Right renal pelvis (tissue), 4 donors: ENCODE measurements around the gene KLF9. TPM values are rescaled to one million over a fixed set of nuclear protein-coding genes. Genes with fewer than 3 reads are reported as not detected.

Experiments used
- DNase-seq, 4 donors: peaks; one replicate each; pipeline ENCODE4 v3.0.0-alpha.2; 2013; ENCODE audit warnings: low read depth in 4 of 4, low spot score in 3 of 4, missing footprints in 1 of 4
- polyA plus RNA-seq, 4 donors: library from polyadenylated mRNA; unstranded; fragments of 120-200 nt; gene quantifications; one replicate each; pipeline ENCODE4 v1.2.1, GENCODE V29; 2013; ENCODE audit not compliant: insufficient read length in 4 of 4

Gene KLF9
- polyA plus RNA-seq: 10 to 100 TPM in 1 of 4 donors, 1 to 10 TPM in 3; 7.9 to 10.6 (median 8.5) TPM

DNA sequence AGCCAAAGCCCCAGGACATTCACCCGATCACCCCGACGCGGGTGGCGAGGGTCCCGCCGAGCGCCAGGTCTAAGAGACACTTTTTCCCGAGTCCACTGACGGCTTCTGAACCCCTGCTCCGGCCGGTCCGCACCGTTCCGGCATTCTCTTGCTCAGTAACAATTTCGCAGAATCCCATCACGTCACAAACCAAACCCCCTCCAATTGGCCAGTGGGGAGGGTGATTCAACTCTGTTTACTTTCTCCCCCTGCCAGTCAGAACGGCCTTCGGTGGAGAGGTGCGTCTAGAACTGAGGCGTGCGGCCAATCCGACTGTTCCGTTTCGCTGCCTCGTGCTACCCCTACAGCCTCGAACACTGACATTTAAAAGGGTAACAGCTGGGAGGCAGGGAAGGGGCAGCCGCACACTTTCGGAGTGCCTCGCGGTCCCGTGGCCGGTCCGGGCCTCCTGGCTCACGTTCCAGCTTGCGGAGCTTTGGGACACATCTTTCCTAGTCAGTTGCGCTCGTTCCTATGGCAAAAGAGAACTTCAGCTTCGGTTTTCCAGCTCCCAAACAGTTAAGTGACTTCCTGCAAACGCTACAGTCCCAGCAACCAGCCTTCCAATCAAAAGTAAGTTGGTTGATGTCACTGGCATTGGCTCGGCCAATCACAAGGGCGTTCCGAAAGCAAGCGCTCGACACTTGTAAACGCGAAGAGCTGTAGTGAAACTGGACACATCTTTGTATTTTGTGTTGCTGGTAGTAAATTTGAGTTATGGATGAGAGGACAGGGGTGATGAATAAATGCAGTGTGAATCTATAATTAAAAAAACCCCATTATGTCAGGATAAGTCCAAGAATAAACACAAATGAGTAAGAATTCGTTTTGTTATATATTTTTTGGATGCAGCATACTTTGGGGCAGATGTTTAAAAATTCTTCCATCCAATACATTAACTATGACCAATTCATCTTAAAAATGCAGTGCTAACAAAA is at the start of gene KLF9:
KLF9 (minus strand) TSS at position 859 of the 977 bp plus-strand sequence. CDS start 1,294 bp downstream, outside the sequence.
- DNase-seq: peak; percentile 82 to 93 (median 87)

DNA sequence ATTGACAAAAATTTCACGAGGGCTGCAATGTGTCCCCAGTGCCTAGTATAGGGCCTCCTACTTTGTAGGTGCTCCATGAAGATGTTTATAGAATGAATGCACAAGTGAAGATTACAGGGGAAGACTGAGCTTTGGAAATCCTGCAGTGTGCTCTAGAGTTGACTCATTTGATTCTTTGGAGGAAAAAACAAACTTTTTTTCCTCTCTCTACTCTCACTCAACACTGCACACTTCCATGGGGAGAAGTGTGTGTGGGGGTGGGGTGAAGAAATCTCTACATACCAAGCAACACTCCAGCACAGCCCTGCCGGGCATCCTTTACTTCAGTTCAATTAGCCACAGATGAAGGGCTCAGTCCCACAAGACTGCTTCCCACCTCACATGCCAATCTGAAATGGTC is 49.4 kb upstream of the KLF9 start:
- DNase-seq: no peak

DNA sequence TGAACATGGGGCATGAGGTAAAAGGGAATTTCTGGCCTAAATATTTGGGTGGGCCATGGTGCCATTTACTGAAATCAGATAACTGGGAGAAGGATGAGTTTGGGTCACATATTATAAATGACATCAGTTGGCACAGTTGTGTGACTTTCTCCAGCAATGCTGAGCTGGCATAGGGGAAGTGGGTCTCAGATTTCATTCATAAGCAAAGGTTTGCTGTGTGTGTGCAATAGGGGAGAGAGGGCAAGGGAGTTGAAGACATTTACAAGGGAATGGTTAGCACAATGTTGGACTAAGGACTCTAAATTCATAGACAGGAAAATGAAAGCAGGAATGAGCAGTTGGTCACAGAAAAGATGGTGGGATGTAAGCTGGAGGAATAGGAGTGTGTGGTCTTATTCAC is 47.8 kb upstream of the KLF9 start:
- DNase-seq: no peak

DNA sequence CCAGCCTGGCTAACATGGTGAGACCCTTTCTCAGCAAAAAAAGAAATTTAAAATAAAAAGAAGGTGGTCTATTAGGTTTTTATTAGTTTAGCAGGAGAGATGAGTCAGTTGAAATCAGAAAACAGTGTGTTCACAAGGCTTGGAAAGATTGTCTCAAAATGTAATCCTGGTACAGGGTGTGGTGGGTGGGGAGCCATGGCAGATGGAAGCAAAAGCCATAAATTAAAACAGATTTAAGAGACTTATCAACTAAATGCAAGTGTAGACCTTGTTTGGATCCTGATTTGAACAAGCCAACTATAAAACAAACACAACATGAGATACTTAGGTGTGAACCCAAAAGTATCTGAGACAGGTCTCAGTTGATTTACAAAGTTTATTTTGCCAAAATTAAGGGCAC is 42.8 kb upstream of the KLF9 start:
- no peak for DNase-seq

DNA sequence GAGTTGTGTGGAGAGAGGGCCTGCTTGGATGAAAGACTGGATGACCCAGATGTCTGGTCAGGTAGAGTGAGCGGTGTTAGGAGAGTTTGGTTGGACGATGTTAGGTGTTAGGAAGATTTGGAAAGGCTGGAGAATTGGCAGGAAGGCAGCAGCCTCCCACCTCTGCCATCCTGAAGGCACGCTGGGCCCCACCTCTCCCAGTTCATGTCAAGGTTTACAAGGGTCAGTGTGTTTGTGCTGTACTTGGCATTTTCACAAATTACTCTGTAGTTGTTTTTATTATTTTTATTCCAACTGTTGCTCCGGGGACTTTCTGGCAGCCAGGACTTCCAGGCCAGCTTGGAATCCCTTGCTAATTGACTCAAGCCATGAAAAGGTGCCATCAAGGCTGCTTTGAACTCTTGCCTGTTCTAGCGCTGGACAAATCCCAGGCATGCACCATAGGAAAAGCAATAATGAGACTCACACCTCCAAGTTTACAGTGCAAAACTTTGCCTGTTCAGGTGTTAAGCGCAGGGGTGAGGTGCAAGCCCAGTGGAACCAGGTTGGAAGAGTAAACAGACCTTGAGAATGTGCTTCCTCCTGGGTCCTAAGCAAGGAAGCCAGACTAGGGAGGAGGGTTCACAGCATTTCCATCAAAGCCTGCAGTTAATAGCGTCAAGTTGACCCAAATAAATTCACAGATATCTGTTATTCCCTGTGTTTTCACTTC is 41.7 kb upstream of the KLF9 start:
- DNase-seq: no peak

DNA sequence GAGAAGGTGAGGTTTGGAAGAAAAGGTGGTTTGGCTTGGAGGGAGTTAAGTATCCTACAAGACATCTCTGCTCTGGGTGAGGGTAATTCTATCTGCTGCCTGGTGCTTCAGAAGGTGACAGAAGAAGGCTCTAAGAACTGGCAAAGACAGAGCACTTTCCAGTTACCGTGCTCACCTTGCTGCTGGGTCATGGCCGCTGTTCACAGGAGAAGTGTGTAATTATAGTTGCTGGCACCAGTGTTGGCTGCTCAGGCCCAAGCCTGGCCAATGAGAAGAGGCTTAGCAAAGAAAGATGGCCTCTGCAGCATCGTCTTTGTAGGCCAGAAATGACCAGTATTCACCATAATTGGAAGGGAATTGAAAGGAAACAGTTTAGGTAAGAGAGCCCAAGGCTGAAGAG is 37.9 kb upstream of the KLF9 start:
- no peak for DNase-seq

DNA sequence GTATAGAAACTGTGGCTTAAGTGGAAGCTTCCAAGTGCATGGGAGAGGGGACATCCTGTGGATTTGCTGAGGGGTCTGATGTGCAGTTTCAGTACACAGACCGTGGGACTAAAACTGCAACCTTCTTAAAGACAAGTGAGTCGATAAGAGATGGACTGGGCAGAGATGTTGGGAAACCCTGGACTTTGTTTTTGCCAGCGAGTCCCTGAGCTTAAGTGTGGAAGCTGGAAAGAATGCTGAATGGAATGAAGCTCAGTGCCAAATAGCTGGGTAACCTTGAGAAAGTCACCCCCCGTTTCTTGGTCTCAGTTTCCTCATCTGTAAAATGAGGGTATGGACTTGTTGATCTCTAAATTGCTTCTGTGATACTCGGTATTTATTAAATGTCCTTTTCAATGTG is 37.3 kb upstream of the KLF9 start:
- no peak for DNase-seq

DNA sequence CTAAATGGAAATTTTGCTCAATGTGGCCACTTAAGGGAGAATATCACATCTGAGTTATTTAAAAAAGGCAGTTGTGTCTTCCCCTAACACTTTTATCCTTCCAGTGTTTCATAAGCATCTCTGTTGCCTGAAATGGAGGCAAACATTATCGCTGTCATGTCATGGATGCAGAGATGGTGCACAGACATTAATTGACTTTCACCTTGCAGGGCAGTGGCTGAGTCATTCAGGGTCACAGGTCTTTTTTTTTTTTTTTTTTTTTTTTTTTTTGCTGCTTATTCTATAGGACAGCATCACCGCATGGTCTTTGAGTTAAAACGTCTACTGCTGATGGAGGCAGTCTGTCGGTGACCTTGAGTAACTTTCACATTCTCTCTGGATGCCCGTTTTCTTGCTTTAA is 36.3 kb upstream of the KLF9 start:
- DNase-seq: no peak

DNA sequence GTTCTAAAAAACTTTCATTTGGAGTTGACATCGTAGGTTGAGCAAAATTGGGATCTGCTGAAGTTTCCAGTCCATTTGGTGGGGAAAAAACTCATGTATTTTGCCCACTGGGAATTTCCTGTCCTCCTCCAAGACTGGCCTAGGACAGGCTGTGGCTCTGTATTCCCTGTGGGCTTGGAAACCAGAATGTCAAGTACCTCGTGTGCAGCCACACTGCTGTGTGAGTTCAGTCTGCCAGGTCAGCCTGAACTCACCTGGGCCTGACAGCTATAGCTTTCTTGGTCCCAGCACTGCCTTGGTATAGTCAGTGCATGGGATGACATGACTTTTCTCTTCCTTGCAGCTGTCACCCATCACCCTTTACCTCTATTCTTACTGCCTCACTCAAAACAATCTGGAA is 35.0 kb upstream of the KLF9 start:
- no peak for DNase-seq

DNA sequence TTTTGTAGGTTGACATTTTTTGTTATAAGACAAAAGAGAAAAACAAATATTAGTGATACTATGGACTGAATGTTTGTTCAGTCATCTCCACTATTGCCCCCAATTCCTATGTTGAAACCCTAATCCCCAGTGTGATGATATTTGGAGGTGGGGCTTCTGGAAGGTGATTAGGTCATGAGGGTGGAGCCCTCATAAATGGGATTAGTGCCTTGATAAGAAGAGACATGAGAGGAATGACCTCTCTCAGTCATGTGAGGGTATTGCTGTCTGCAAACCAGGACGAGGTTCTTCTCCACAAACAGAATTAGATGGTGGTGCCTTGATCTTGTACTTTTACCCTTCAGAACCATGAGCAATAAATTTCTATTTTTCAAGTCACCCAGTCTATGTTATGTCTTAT is 34.5 kb upstream of the KLF9 start:
- no peak for DNase-seq

DNA sequence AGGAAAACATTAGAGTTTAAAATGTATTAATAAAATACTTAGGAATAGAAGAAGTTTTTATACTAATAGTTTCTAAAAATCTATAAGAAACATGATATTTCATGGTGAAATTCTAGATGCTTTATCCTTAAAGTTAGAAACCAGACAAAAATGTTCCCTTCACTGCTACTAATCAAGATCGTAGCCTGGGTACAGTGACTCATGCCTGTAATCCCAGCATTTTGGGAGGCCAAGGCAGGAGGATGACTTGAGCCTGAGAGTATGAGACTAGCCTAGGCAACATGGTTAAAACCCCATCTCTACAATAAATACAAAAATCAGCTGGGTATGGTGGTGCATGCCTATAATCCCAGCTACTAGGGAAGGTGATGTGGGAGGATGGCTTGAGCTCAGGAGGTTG is 30.4 kb upstream of the KLF9 start:
- DNase-seq: no peak

DNA sequence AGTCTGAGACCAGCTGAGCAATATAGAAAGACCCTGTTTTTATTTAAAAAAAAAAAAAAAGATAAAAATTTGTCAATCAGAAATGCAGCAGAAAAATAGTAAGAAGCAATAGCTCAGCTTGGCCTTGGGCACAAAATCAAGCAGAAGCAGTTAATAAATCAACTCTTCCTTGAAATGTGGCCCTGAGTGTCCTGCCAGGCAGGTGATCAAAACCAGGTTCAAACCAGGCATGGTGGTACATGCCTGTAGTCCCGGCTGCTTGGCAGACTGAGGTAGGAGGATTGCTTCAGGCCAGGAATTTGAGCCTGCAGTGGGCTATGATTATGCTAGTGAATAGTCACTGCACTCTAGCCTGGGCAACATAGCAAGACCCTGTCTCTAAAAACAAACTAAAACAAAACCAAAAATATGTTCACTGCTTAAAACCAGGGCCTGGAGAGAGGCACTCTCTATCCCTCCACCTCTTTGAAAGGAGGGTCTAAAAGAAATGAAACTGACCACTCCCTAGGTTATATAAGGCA is 27.9 kb upstream of the KLF9 start:
- no peak for DNase-seq

DNA sequence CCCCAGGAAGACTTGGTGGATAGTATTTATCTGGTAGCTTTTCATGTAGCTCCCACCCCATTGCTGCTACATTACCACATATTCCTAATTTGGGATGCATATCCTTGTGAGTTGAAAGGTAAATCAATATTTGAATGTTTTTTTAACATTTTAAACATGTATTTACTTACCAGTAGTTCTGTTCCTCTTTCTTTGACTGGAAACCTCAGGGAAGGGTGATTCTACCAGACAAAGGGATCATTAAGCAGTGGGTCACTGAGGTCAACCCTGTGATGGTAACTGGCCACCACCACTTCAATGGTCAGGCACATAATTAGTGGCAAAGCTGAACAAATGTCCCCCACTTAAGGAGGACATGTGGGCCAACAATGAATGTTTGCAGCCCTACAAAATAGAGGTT is 27.2 kb upstream of the KLF9 start:
- no peak for DNase-seq

DNA sequence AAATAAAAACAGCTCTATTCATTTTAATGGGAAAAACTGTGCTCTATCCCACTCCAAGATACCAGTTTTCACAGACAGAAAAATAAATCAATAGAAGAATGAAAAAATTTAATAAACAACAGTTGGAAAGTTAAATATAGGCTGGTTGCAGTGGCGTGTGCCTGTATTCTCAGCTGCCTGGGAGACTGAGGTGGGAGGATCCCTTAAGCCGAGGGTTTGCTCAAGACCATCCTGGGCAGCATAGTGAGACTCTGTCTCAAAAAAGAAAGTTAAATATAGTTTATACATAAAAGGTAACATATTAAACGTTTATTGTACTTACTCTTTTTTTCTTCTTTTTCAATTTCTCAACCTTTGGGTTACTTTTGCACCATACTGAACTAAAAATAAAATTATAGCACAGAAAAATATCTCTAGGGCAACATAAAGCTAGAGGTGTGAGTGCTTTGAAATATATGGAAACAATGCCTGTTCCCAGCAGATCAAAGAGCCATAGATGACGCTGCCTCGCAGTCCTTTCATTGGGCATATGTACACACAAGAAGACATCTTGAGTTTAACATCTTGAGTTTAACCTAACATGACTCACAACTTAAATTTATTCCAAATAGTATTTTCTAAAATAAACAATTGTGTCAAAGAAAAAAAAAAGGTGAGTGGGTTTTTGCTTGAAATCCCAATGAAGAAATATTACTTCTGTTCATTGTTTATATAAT is 25.7 kb upstream of the KLF9 start:
- no peak for DNase-seq

DNA sequence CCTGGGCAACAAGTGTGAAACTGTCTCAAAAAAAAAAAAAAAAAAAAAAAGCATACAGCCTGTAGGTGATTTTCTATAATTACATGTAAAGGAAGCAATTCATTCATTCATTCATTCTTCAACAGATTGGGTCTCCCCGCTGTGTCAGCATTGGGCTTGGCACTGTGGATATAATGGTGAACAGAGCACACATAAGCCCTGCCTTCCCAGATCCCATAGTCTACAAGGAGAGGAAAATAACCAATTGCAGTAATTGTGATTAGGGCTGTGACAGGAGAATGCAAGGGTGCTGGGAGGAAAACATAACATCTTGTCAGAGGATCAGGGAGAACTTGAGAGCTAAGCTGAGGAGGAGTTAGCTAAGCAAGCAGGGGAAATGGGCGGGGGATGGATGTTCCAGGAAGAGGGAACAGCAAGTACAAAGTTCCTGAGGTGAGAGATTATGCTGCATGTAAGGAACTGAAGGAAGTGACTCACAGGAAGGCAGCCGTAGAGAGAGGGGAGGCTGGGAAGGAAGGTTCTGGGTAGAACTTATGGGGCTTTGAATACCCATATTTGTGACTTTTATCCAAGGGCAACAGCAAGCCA is 24.0 kb upstream of the KLF9 start:
- no peak for DNase-seq

DNA sequence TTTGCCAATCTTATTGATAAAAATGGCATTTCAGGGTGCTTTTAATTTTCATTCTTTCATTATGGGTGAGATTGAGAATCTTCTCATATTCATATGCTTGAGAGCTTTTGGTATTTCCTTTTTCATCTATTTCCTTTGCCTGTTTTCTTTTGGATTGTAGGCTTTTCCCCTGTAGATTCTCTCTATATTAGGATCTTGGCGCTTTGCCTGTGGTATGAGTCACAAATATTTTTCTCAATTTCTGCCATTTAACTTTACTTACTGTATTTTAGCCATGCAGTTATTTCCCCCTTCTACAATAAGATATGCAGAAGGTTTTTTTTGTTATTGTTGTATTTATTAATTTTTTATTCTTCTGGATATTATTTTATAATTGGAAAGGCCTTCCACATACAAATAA is 21.5 kb upstream of the KLF9 start:
- no peak for DNase-seq

DNA sequence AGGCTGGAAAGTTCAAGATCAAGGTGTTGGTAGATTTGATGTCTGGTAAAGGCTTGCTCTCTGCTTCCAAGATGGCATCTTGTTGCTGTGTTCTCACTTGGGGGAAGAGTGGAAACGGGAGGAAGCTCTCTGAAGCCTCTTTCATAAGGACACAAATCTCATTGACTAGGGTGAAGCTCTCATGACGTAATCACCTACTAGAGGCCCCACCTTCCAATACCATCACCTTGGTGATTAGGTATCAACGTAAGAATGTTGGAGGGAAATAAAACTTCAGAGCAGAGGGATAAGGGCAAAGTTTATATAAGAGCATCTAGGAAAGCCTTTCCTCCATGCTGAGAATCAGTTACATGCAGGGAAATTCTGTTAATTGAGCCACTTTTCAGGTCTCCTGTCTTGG is 15.4 kb upstream of the KLF9 start:
- DNase-seq: no peak

DNA sequence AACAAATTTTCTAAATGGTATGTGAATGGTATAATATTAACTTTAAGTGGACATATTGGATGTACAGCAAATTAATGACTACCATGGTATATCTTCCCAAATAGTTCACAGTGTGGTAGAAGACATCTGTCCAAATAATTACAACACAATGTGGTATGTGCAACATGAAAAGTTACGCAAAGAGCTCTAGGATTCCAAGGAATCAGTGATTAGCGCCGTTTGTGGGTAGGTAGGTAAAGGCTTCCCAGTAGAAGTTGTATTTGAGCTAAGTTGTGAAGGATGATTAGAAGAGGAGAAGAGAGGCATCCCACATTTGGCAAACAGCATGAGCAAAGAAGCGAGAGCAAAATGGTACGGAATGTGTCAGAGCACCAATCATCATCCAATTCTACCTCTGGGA is 14.3 kb upstream of the KLF9 start:
- DNase-seq: no peak

DNA sequence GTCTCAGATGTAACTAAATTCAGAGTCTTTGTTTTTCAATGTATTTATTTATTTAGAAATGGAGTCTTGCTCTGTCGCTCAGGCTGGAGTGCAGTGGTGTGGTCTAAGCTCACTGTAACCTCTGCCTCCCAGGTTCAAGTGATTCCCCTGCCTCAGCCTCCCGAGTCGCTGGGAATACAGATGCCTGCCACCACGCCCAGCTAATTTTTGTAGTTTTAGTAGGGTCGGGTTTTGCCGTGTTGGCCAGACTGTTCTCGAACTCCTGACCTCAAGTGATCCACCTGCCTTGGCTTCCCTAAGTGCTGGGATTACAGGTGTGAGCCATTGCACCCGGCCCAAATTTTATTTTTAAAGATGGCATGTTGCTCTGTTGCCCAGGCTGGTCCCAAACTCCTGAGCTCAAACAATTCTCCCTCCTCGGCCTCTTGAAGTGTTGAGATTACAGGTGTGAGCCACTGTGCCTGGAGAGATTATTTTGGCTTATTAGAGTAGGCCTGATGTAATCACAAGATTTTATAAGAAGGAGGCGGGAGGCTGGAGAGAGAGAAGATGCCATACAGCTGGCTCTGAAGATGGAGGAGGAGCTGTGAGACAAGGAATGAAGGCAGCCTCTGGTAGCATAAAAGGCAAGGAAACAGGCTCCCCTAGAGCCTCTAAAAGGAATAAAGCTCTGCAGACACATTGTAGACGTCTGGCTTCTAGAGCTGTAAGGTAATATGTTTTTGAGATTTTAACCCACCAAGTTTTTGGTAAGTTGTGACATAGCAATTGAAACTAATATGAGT is 12.9 kb upstream of the KLF9 start:
- no peak for DNase-seq

DNA sequence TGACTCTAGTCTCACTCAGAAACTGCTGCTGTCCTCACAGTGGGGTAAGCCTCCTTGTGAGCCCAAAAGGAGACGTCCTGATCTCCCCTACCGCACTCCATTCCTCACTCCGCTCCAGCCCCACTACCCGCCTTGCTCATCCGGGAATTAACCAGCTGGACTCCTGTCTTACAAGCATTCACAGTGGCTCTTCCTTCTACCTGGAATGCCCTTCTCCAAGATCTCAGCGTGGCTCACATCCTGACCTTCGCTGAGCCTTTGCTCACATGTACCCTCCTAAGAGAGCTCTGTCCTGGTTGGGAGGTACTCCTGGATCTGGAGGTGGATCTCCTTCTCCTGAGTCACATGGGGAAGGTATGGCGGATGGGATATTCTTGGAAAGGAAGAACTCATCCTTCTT is 10.7 kb upstream of the KLF9 start:
- DNase-seq: no peak
